Endothelial cell of umbilical vein (primary cell): ENCODE measurements around the gene LAD1.

Experiments
- CTCF ChIP-seq, 2 donors: IDR thresholded peaks; 1 replicate in 1 of 2; 2 replicates in 1 of 2; pipeline ENCODE4 v1.5.1; 2011; ENCODE audit warnings: low read length in 2 of 2, mild to moderate bottlenecking in 2 of 2, moderate library complexity in 2 of 2, control low read depth in 1 of 2, inconsistent platforms in 1 of 2, low read depth in 1 of 2; ENCODE audit not compliant: insufficient read depth in 1 of 2; ENCODE audit errors: extremely low read depth in 1 of 2
- EZH2 ChIP-seq: IDR thresholded peaks from 2 replicates; pipeline ENCODE4 v1.6.1; 2012; ENCODE audit warnings: borderline replicate concordance, low read depth, mild to moderate bottlenecking, moderate library complexity, low read length, inconsistent platforms; ENCODE audit not compliant: severe bottlenecking
- JUN ChIP-seq: IDR thresholded peaks from 2 replicates; pipeline ENCODE4 v1.6.1; 2011; ENCODE audit warnings: borderline replicate concordance, low read depth; ENCODE audit not compliant: insufficient read length, insufficient read depth
- MAX ChIP-seq: IDR thresholded peaks from 2 replicates; pipeline ENCODE4 v1.6.1; 2011; ENCODE audit not compliant: insufficient read depth, insufficient read length
- MYC ChIP-seq: IDR thresholded peaks from one replicate; pipeline ENCODE4 v1.6.1; 2011; ENCODE audit warnings: mild to moderate bottlenecking, low read depth, low read length
- POLR2A ChIP-seq: IDR thresholded peaks from 2 replicates; pipeline ENCODE4 v1.6.1; 2012; ENCODE audit warnings: low read depth, mild to moderate bottlenecking, control low read depth, low read length
- POLR2AphosphoS5 ChIP-seq: IDR thresholded peaks from 2 replicates; pipeline ENCODE4 v1.6.1; 2012; ENCODE audit warnings: low read depth, mild to moderate bottlenecking, control low read depth, low read length, moderate library complexity; ENCODE audit not compliant: insufficient read depth

- TF ChIP-seq EZH2: no peak
- no peak for TF ChIP-seq POLR2A
- TF ChIP-seq CTCF (IDR thresholded peaks at IDR 0.05; ENCODE audit: extremely low read depth in 1 of 2, insufficient read depth in 1 of 2, low read depth in 1 of 2, low read length in 2 of 2): no peak
- TF ChIP-seq POLR2AphosphoS5: no peak
- no peak for TF ChIP-seq JUN
- TF ChIP-seq MYC: no peak
- no peak for TF ChIP-seq MAX
Measured at GRCh38 chr1:201391651-201392511, 7.2 kb downstream of the LAD1 start.
